WI38 (cell line): ENCODE results near the gene LRBA.

ENCODE experiments used
- H3K4me3 ChIP-seq: 2 replicates; pipeline ENCODE4 v1.5.1; 2011; ENCODE audit warnings: low read depth, mild to moderate bottlenecking, control low read depth, low read length
- TF ChIP-seq, protein P1 (sequence below): IDR thresholded peaks from 2 replicates; pipeline ENCODE4 v1.5.1; 2012; ENCODE audit warnings: low read depth, mild to moderate bottlenecking, control low read depth, low read length

Gene LRBA

DNA sequence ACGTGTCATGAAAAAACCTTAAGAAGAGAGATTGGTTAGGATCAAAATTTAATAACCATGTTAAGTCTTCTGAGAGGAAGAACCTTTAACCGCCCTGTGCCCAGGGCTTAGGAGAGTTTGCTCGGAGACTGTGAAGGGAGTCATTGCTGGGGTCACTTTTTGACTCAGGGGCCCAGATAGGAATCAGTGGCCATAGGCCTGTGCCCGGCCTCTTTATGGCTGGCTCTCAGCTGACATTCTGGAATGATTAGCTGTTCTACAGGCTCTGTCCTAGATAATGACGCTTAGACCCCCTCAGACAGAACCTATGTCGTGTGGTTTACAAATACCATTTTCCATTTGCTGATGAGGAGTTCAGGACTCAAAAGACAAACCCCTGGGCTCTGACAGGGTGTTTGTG, 762.8 kb downstream of the LRBA start:
- H3K4me3 ChIP-seq: no peak overlapping the region
- TF ChIP-seq, protein P1, sequence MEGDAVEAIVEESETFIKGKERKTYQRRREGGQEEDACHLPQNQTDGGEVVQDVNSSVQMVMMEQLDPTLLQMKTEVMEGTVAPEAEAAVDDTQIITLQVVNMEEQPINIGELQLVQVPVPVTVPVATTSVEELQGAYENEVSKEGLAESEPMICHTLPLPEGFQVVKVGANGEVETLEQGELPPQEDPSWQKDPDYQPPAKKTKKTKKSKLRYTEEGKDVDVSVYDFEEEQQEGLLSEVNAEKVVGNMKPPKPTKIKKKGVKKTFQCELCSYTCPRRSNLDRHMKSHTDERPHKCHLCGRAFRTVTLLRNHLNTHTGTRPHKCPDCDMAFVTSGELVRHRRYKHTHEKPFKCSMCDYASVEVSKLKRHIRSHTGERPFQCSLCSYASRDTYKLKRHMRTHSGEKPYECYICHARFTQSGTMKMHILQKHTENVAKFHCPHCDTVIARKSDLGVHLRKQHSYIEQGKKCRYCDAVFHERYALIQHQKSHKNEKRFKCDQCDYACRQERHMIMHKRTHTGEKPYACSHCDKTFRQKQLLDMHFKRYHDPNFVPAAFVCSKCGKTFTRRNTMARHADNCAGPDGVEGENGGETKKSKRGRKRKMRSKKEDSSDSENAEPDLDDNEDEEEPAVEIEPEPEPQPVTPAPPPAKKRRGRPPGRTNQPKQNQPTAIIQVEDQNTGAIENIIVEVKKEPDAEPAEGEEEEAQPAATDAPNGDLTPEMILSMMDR: no peak

DNA sequence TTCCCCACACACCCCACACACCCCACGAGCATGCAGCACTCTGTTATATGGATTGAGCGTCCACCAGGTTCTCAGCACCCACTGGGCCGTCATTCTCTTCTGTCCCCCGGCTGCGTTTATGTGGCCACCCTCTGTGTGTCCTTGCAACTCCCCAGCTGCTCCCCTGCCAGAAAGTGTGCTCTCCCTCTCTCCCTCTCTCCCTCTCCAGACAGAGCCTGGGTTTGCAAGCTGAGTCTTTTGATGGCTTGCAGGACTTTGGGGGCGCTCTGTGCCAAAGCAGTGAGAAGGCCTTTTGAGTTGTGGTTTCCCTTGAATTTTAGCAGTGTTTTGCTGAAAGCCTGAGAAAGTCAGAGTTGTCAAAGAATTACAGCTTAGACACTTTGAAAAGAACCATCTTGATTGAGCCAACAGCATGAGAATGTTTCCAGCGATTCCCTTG, 763.3 kb downstream of the LRBA start:
- H3K4me3 ChIP-seq: no peak overlapping the region
- TF ChIP-seq, protein P1: no peak

DNA sequence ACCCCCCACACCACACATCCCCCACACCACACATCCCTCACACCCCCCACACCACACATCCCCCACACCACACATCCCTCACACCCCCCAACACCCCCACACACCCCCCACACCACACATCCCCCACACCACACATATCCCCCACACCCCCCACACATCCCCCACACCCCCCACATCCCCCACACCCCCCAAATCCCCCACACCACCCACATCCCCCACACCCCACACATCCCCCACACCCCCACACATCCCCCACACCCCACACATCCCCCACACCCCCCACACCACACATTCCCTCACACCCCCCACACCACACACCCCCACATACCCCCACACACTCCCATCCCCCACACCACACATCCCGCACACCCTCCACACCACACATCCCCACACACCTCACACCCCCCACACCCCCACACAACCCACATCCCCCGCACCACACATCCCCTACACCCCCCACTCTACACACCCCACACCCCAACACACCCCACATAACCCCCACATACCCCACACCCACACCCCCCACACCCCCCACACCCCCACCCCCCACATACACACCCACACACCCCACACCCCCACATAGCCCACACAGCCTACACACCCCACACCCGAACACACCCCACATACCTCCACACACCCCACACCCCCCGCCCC, 764.0 kb downstream of the LRBA start:
- no peak overlapping the region for H3K4me3 ChIP-seq
- TF ChIP-seq, protein P1: no peak

DNA sequence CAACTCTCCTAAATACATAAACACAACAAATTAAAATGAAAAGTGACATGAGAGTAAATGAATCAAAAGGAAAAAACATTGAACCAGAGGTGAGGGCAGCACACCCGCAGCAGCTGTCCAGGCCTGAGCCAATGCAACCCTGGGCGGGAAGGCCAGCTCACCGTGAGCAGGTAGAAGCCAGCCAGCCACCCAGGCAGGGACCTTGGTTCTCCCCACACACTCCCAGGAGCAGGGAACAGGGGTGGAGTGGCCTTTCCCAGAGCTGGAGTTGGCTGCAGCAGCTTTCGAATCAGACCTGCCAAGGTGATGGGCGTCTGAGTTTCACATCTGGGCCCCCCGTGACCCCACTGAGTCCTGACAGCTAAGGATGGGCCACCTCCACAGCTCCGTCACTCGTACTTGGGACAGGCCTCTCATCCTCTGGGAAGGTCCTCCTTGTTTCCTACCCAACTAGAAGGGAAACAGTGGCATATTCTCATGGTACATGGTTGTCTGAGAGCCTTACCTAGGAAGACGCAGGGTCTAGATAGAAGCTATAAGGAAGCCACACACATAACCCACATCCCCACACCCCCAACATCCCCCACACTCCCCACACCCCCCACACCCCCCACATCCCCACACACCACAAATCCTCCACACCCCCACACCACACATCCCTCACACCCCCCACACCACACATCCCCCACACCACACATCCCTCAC, 764.6 kb downstream of the LRBA start:
- no peak overlapping the region for H3K4me3 ChIP-seq
- TF ChIP-seq, protein P1: no peak

DNA sequence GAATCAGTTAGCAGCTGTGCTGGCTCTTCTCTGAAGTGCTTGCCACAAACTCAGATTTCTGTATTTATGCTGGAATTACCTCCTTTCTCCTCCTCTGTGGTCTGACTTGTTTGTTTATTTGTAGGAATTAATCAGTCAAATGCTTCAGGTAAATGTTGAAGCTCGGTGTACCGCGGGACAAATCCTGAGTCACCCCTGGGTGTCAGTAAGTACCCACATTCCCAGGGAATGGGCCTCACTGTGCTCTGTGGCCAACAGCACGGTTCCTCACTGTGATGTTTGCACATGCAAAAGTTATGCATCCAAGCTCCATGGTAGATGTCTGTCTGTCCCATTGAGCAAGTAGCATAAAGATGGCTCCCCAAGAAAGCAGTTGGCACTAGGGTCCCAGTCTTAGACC, 766.9 kb downstream of the LRBA start:
- TF ChIP-seq, protein P1: no peak
- no peak overlapping the region for H3K4me3 ChIP-seq

DNA sequence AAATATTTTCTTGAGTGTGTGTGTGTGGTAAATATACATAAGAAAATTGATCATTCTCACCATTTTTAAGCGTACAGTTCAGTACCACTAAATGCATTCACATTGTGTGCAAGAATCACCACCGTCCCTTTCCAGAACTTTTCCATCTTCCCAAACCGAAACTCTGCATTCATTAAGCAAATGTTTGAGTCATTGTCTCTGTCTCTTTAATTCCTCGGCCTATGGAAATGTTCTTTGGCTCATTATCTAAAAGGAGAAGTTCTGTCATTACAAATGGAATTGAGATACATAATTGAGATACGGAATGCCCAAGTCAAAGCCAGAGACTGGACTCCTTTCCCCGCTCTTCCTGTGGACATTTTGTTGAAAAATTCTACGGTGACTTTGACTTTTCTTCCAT, 767.9 kb downstream of the LRBA start:
- H3K4me3 ChIP-seq: no peak overlapping the region
- TF ChIP-seq, protein P1: no peak

DNA sequence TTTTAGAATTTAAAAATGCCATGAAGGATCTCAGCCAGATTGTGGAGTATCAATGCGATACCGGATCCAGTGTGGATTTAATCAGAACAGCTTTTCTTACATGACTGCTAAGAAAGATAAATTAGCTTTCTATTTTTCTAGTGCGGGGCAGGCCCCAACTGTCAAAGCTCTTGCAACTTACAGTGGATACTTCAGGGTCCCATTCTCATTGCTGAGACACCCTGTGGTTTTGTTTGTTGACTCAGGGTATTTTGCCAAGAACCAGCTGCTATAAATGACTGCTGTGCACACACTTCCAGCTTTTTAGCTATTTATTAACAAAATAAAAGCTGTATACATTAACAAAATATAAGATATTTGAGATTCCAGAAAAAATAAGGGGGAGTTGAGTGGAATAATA, 770.5 kb downstream of the LRBA start:
- TF ChIP-seq, protein P1: no peak
- H3K4me3 ChIP-seq: no peak overlapping the region
